MV-4-11 (cell line): ENCODE measurements around the gene ANKUB1.

Experiments
- DNase-seq: peaks from one replicate; lab custom pipeline; 2025; lab: John Stamatoyannopoulos, UW

The ANKUB1 gene

GRCh38 chr3:149809699-149810098 is 17.3 kb upstream of the ANKUB1 start:
- no peak for DNase-seq

DNA sequence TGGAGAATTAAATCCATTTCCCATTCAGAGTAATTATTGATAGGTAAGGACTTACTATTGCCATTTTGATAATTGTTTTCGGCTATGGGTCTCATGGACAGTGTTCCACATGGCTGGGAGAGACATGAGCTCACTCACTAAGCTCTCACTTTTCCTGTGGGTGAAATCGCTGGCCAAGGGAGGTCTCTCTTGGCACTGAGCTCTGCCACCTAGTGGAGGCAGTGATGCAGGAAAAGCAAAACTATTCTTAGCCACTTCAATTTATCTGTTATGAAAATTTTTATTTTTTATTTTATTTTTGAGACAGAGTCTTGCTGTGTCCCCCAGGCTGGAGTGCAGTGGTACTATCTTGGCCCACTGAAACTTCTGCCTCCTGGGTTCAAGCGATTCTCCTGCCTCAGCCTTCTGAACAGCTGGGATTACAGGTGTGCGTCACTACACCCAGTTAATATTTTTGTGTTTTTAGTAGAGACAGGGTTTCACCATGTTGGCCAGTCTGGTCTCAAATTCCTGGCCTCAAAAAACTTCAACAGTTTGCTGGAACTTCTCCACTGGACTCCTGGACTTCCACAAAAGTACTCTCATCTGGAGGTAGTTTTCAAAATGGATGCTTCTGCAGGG is 16.0 kb upstream of the ANKUB1 start:
- DNase-seq: peak; percentile 58

DNA sequence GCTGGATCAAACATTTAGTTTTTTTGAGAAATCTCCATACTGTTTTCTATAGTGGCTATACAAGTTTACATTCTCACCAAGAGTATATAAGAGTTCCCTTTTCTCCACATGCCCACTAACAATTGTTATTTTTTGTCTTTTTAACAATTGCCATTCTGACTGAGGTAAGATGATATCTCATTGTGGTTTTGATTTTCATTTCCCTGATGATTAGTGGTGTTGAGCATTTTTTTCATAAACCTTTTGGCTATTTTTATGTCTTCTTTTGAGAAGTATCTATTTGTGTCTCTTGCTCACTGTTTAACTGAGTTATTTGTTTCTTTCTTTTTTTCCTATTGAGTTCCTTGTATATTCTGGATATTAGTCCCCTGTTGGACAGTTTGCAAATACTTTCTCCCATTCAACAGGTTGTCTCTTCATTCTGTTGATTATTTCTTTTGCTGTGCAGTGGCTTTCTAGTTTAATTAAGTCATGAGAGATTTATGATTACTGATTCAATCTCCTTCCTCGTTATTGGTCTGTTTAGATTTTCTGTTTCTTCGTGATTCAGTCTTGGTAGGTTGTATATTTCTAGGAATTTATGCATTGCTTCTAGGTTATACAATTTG is 13.9 kb upstream of the ANKUB1 start:
- DNase-seq: no peak

DNA sequence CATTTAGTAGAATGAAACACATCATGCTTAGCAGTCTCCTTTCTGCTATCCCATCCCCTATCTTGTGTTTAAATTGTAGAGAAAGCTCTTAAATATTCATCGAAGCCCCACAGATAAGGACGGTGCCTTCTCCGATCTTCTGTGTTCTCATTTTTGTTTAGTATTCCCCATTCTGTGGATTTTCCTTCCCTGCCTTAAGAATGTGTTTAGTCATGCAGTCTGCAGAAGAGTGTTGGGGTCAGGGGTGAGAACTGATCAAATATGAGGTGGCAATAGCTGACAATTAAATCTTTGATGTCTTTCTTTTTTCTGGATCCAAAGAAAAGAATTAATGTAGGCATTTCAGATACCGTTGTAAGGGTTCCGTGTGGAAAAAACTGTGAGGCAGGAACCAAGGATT is 9.3 kb upstream of the ANKUB1 start:
- no peak for DNase-seq

GRCh38 chr3:149801195-149801594 is 8.8 kb upstream of the ANKUB1 start:
- no peak for DNase-seq

GRCh38 chr3:149800693-149801092 is 8.3 kb upstream of the ANKUB1 start:
- DNase-seq: no peak

DNA sequence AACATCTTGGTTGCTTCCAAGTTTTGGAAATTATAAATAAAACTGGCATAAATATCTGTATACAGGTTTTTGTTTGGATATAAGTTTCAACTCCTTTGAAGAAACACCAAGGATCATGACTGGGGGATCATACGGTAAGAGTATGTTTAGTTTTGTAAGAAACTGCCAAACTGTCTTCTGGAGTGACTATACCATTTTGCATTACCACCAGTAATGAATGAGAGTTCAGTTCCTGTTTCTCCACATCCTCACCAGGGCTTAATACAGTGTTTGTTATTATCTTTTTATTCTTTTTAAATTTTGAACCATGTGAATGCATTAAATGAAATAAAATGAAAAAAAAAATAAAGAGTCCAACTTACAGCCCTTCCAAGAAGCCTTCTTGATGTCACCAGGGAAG is 3.7 kb upstream of the ANKUB1 start:
- peak; percentile 27 for DNase-seq

- no peak for DNase-seq
These were observed 1.7 kb downstream of the ANKUB1 start for GRCh38 chr3:149790698-149791097.

GRCh38 chr3:149790268-149790667 is 2.1 kb downstream of the ANKUB1 start:
- no peak for DNase-seq

DNA sequence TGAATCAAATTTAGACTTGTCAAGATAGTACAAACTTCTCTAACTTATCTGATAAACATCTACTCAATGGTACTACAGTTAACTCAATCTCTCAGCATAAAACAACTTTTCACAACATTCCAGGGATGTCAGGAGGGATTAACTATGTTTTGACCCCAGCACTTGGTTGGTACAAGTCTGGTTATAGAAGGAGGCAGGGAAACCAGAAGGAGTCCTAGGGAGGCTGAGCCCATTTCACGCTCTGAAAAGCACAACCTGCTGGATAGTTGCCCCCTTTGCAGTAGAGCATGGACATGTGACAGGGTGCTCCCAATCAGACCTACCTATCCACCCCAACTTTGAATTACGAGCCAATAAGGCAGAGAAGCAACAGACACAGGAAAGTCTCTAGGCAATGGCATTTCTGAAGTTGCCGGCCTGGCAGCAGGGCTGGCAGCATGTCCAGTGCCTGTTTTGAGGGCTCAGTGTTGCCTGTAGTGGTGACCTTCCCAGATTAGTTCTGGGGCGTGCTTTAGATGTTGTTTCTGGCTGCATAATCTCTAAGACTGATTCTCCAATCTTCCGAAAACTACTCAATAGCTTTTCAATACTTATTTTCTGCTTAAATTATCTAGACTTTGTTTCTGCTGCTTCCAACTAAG is 8.2 kb downstream of the ANKUB1 start:
- no peak for DNase-seq

DNA sequence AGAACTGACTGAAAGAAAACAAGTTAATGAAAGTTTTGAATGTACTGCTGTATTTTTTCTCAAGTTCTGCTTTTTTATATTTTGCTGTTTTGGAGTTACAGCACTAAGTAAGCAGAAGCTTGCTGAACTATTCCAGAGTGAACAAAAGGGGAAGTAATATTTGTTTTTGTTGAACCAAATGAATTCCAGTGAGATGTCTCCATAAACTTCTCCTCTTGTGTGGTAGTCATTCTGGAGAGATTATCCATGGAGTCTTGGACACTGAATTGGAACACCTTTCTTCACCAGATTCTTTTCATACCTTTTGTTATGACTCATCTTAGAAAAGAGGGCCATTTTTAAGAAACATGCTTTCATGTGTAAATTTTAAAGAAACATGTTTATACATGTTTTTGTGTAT is 8.8 kb downstream of the ANKUB1 start:
- peak; percentile 89 for DNase-seq

- peak; percentile 46 for DNase-seq
These were observed 10.6 kb downstream of the ANKUB1 start for GRCh38 chr3:149781741-149782140.

DNA sequence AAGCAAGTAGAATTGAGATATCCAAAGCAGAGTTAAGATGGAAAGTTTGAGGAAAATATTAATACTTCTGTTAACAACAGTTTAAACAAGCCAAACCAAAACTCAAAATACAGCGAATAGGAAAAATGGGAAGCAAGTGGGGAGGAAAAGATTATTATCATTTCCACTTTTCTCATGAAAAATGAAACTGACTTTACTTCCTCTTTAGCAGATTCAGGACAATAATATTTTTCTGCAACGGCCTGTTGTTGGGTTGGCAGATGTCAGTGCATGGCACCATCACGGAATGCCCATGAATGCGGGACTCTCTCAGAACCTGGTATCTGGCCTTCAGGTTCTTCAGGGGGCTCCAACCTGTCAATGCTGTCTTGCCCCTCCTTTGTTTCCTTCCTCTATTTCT is 11.1 kb downstream of the ANKUB1 start:
- DNase-seq: peak; percentile 87

DNA sequence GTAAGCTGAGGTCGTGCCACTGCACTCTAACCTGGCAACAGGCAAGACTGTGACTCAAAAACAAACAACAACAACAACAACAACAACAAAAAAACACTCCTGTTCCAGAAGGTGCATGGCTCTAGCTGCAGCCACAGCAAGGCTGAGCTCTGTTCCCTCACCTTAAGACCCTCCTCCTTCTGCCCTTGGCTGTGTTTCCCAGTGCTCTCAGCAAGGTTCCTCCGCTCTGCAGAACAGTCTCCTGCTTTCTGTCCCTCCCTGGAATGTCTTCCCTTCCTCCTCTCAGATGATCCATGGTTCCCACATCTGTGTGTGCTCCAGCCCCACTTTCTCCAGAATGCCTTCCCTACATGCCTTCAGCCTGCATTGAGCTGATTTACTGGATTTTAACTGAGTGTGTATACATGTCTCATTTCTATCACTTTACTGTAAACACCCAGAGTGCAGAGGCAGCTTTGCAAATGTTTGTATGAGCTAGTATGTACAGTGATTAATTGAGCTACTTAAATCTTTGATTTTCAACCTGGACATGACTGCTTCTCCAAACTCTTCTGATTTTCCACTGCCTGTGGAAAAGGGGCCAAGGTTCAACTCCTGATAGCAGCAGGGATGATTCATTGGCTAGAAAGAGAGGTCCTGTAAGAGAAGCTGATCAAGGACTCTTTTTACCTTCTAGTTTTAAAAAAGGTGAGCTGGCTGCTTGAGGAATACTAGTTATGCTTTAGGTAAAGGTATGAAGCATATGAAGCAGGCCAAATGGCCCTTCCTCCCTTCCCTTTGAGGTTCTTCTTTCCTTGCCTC is 14.7 kb downstream of the ANKUB1 start:
- DNase-seq: no peak

- no peak for DNase-seq
These were observed 16.2 kb downstream of the ANKUB1 start for GRCh38 chr3:149776170-149776569.

DNA sequence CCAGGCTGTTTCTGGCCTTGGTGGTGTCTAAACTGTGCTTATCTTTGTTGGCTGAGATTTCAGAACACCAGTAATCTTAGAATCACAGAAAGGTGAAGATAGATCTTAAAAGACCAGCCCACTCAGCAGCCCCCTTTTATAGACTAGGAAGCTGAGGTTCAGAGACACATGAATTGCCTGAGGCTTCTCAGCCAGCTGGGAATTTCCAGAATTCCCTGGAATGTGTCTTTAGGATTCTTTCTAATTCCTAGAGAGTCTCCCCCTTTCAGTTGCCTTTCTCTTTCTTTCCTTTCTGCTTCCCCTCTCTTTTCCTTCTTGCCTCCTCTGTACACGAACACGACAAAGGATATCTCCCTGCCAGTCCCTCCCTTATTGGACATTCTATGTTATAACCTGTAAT is 19.5 kb downstream of the ANKUB1 start:
- DNase-seq: no peak

GRCh38 chr3:149771652-149772271 is 20.6 kb downstream of the ANKUB1 start:
- DNase-seq: peak; percentile 7

DNA sequence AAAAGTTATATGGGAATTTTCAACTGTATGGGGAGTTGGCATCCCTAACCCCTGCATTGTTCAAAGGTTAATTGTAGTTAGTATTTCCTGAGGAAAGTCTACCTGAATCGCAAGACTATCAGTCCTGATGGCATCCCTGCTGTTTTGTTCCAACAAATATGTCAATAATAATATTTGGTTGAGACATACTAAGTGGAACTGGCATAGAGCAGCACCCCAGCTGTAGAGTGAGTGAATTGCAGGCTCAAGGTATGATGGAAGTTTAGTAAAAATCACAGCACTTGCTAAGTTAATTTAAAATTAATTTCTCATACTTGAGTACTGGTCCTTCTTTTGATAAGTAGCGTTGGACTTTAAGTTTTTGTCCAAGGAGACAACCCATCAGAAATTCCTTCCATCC is 22.1 kb downstream of the ANKUB1 start:
- no peak for DNase-seq

- DNase-seq: no peak
These were observed 23.6 kb downstream of the ANKUB1 start for GRCh38 chr3:149768704-149769103.

DNA sequence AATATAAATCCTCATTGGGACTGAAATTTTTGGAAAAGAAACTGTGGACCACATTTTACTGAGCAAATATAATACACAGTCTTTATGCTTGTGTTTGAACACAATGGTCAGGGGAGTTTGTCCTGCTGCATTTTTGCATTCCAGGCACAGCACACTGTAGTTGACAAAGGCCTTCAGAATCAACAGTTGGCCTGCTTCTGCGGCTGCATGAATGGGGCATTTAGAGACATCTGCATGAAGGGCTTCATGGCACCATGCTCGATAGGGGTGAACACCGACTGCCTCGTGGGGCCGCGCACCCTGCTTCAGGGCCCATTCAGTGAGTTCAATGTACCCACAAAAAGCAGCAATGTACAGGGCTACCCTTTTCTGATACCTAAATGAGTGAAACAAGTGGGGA is 24.6 kb downstream of the ANKUB1 start:
- no peak for DNase-seq

DNA sequence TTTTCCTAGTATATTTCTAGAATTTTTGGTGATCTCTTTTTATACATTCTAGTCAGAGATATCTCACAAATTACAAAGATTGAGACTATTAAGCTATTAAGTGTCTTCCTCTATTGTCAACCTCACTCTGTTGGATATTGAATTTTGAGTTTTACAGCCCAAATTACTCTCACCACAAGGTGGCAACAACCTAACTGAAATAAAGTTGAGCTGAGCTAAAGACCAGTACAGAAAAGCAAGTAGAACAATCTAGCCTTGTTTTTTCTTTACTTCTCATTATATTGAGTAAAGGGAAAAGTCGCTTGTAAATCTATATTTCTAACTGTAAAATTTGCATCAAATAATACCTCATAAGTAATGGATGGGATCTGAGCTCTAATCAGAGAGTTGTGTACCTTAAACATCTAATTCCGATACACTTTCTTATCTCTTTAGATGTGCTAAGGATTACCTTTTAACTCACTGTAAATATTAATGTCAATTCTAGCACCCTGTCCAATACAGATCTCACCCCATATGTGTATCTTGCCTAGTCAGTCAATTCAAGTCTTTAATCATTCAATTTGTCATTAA is 26.5 kb downstream of the ANKUB1 start:
- DNase-seq: peak; percentile 15

DNA sequence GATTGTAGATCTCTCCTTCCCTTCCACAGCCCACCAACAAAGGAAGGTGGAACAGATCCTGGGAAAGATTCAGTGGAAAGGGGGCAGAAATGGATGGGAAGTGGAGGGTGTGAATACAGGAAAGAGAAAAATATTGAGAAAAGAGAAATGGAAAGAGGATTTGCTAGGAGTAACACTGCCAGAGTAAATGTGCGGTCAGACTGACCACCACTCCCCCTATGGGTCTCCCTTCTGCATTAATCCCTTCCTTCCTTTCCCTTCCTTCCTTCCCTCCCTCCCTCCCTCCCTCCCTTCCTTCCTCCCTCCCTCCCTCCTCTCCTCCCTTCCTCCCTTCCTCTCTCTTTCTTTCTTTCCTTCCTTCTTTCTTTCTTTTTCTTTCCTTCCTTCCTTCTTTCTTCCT is 28.1 kb downstream of the ANKUB1 start:
- no peak for DNase-seq
